Peyer's patch (tissue), 4 donors: ENCODE results near the gene FHL3. TPM values are rescaled to one million over a fixed set of nuclear protein-coding genes. Genes with fewer than 3 reads are reported as not detected.

Experiments used
- DNase-seq, 3 donors: peaks; one replicate each; pipeline ENCODE4 v3.0.0-alpha.2; 2017 to 2019
- H3K27ac ChIP-seq, 4 donors: fragments of 200-600 bp; sonication (generic); one replicate each; pipeline ENCODE4 v1.5.1; 2016 to 2019
- H3K27me3 ChIP-seq, 2 donors: fragments of 200-600 bp; sonication (generic); one replicate each; pipeline ENCODE4 v1.5.1; 2019
- H3K36me3 ChIP-seq, 3 donors: fragments of 200-600 bp; sonication (generic); one replicate each; pipeline ENCODE4 v1.5.1; 2016 to 2019
- H3K4me1 ChIP-seq, 4 donors: fragments of 200-600 bp; sonication (generic); one replicate each; pipeline ENCODE4 v1.5.1; 2016 to 2019
- H3K4me3 ChIP-seq, 4 donors: fragments of 200-600 bp; sonication (generic); 1 replicate in 3 of 4; 2 replicates in 1 of 4; pipeline ENCODE4 v1.5.1; 2016 to 2019; ENCODE audit warnings: mild to moderate bottlenecking in 1 of 4
- H3K9me3 ChIP-seq, 4 donors: fragments of 200-600 bp; sonication (generic); one replicate each; pipeline ENCODE4 v1.5.1; 2016 to 2019; ENCODE audit warnings: mild to moderate bottlenecking in 1 of 4
- POLR2A ChIP-seq, 2 donors: fragments of 450-650 bp; IDR thresholded peaks; one replicate each; pipeline ENCODE4 v1.5.1; 2017; ENCODE audit warnings: antibody characterized with exemption in 2 of 2, mild to moderate bottlenecking in 2 of 2, moderate library complexity in 2 of 2
- total RNA-seq, 4 donors: library from RNA; depleted of rRNA; stranded (reverse); fragments of >200 nt; gene quantifications; one replicate each; pipeline ENCODE4 v1.1.0, GENCODE V29; 2016
- TF ChIP-seq, protein P1 (sequence below), 6 experiments: fragments of 450-650 bp in 4 of 6; fragments of 200-600 bp in 2 of 6; sonication (generic) in 1 of 6; IDR thresholded peaks; one replicate each; pipeline ENCODE4 v1.5.1; 2017 to 2019; ENCODE audit warnings: antibody characterized with exemption in 6 of 6, mild to moderate bottlenecking in 3 of 6, moderate library complexity in 1 of 6

The FHL3 gene, protein sequence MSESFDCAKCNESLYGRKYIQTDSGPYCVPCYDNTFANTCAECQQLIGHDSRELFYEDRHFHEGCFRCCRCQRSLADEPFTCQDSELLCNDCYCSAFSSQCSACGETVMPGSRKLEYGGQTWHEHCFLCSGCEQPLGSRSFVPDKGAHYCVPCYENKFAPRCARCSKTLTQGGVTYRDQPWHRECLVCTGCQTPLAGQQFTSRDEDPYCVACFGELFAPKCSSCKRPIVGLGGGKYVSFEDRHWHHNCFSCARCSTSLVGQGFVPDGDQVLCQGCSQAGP
- 10 to 100 TPM in 1 of 4 donors, 1 to 10 TPM in 3; 3.3 to 13.2 (median 4.9) TPM for total RNA-seq

DNA sequence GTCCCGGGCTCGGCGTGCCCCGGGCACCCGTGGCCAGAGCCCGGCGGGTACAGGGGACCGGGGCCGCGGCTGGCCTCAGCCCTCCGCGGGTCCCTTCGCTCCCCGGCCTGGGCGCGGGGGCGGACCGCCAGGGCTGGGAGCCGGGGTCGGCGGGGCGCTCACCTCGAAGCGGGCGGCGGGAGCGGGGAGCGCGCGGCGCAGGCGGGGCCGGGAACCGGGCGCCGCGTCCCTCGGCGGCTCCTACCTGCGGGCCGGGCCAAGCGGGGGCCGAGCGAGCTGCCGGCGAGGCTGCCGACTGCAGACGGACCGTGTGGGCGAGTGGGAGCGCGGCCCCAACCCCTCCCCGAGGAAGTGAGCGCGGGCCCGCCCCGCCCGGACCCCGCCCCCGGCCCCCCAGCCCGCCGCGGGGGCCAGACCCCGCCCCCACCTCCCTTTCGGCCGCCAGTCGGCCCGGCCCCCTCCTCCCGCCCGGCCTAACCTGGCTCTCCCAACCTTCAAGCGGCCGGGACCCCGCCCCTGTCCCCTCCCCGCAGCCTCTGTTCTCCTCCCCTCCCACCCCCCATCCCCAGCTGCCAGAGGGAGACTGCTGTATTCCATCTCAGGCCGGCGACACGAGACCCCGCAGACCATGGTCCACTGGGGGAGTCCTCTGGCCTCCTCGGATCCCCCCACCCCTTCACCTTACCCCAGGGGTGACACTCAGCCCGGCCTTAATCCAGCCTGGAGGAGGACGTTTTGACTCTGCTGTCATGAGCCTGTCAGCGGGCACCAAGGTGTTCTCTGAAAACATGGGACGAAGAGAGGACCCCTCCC, at the start of gene FHL3:
FHL3 (minus strand) TSS at position 320 of the 813 bp plus-strand sequence. CDS start 6,102 bp downstream, outside the sequence.
- TF ChIP-seq POLR2A (IDR thresholded peaks at IDR 0.05), result no peak
- TF ChIP-seq, protein P1, sequence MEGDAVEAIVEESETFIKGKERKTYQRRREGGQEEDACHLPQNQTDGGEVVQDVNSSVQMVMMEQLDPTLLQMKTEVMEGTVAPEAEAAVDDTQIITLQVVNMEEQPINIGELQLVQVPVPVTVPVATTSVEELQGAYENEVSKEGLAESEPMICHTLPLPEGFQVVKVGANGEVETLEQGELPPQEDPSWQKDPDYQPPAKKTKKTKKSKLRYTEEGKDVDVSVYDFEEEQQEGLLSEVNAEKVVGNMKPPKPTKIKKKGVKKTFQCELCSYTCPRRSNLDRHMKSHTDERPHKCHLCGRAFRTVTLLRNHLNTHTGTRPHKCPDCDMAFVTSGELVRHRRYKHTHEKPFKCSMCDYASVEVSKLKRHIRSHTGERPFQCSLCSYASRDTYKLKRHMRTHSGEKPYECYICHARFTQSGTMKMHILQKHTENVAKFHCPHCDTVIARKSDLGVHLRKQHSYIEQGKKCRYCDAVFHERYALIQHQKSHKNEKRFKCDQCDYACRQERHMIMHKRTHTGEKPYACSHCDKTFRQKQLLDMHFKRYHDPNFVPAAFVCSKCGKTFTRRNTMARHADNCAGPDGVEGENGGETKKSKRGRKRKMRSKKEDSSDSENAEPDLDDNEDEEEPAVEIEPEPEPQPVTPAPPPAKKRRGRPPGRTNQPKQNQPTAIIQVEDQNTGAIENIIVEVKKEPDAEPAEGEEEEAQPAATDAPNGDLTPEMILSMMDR (IDR thresholded peaks at IDR 0.05), result no peak
- DNase-seq, result peak; percentile 42 to 69 (median 59)
- peaks cover 0 to 38% (median 0%) of the 10 kb centered on the region in 4 donors for H3K4me1 ChIP-seq

DNA sequence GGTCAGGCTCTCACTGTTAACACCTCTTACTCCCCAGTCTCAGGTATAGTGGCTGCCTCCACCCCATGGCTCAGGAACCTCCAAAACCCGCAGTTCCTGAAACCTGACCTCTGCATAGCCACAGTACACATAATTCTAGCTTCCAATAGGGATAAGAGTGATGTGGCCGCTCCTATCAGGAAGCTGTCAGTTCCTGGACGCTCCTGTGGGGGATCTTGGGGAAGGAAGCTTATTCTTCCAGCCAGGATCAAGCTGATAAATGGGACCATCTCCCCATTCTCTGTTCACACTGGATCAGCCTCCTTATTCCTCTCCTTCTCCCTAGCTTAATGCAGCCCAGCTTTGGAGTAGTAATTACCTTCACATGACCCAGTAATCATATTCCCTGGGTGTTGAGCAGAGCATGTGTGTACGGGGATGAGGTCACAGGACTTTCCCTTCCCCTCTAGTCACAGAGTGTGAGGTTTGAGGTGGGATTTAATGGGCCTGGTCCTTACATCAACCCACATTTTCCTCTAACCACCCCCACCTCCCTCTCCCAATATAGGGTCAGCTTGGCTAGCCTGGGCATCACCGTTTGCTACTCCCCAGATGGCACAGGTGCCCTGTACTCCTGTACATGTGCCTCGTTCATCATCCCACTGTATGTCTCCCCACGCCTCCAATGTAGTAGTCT, 48.2 kb upstream of the FHL3 start:
- Histone ChIP-seq H3K9me3 (no peaks in the 10 kb centered on the region), H3K27ac (no peak overlapping the region), H3K4me3 (no peak overlapping the region), H3K36me3 (no peaks in the 10 kb centered on the region), H3K27me3 (no peaks in the 10 kb centered on the region), H3K4me1 (peaks cover 0 to 8% (median 0%) of the 10 kb centered on the region in 4 donors)
- no peak for TF ChIP-seq POLR2A (IDR thresholded peaks at IDR 0.05)
- TF ChIP-seq, protein P1 (IDR thresholded peaks at IDR 0.05), result no peak
- no peak for DNase-seq

More for the DNA sequence above, at the start of gene FHL3:
- H3K9me3 ChIP-seq, result no peaks in the 10 kb centered on the region
- H3K4me3 ChIP-seq, result peak within 1 kb of the TSS; percentile 38 to 74 (median 64)
- peak within 1 kb of the TSS; percentile 36 to 83 (median 71) for H3K27ac ChIP-seq
- H3K27me3 ChIP-seq, result peaks cover 0 to 8% of the 10 kb centered on the region in 2 donors
- H3K36me3 ChIP-seq, result no peaks in the 10 kb centered on the region

DNA sequence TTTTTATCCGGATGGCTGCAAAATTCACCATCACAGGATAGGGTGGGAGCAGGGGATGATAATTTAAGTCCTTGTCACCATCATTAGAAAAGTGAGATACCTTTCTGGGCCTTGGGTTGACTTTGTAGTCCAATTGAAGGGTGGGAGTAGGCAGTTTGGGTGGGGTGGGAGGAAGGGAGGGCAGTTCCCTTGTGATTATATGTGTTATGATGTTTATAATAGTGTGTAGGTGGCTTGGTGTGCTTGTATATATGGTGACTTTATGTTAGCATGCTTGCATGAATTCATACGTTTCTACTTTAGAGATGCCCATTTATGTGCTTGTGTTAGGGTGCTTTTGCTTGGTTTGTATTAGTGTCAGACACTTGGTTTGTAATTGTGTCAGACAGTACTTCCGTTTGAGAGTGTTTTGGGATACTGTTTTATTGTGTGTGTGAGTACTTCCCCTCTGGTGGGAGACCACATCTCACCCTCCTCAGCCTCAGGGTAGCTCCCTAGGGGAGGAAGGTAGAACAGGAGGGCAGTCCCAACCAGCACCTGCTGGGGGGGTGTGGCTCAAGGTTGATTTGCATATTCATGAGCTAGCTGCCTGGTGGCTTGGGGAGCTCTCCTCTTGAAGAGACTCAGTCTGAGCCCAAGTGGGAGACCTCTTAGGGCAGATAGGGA, 47.6 kb upstream of the FHL3 start:
- DNase-seq, result peak in 2 of 3 donors; percentile 67 to 72
- peaks cover 0 to 4% of the 10 kb centered on the region in 2 donors for H3K27me3 ChIP-seq
- no peaks in the 10 kb centered on the region for H3K9me3 ChIP-seq
- no peaks in the 10 kb centered on the region for H3K36me3 ChIP-seq
- no peak overlapping the region for H3K27ac ChIP-seq
- H3K4me3 ChIP-seq, result no peak overlapping the region
- H3K4me1 ChIP-seq, result peaks cover 0 to 8% (median under 1%) of the 10 kb centered on the region in 4 donors
- no peak for TF ChIP-seq POLR2A (IDR thresholded peaks at IDR 0.05)
- TF ChIP-seq, protein P1 (IDR thresholded peaks at IDR 0.05), result no peak

DNA sequence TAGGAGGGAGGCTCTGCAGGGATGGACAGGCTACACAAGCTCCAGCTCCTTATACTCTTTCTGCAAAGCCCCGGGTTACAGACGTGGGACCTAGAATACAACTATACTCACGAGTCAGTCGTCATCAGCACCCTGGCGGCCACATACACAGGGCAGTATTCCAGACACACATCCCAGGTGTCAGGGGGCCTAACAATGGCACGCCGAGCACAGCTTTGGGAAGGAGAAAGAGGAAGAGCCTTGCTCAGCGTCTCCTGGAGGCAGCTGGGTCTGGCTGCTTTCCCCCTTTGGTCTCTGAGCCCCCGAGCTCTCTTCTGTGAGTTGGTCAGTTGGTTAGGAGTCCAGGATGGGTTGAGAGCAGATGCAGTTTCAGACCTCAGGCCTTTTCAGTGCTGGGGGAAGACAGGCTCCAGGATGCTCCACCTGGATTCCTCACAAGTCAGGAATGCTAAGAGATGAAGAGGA, 45.8 kb upstream of the FHL3 start:
- no peak overlapping the region for H3K4me3 ChIP-seq
- TF ChIP-seq, protein P1 (IDR thresholded peaks at IDR 0.05), result no peak
- no peak for TF ChIP-seq POLR2A (IDR thresholded peaks at IDR 0.05)
- H3K9me3 ChIP-seq, result no peaks in the 10 kb centered on the region
- H3K36me3 ChIP-seq, result no peaks in the 10 kb centered on the region
- H3K27me3 ChIP-seq, result peaks cover 0 to 12% of the 10 kb centered on the region in 2 donors
- no peak overlapping the region for H3K27ac ChIP-seq
- H3K4me1 ChIP-seq, result peaks cover 0 to 11% (median 4%) of the 10 kb centered on the region in 4 donors
- no peak for DNase-seq
